Activated naive CD8-positive, alpha-beta T cell treated with anti-CD3 and anti-CD28 coated beads for 36 hours (primary cell): ENCODE results near the gene ARID5B. TPM values are rescaled to one million over a fixed set of nuclear protein-coding genes. Genes with fewer than 3 reads are reported as not detected.

Source experiments
- DNase-seq: peaks from one replicate; pipeline ENCODE4 v3.0.0; 2021
- H3K27ac Mint-ChIP-seq: one replicate; pipeline ENCODE4 v1.8.0; 2022; ENCODE audit warnings: mild to moderate bottlenecking, moderate library complexity, mixed read lengths
- H3K27me3 Mint-ChIP-seq: one replicate; pipeline ENCODE4 v1.8.0; 2022; ENCODE audit warnings: mild to moderate bottlenecking, mixed read lengths
- H3K36me3 Mint-ChIP-seq: one replicate; pipeline ENCODE4 v1.8.0; 2021; ENCODE audit warnings: mild to moderate bottlenecking, mixed read lengths
- H3K4me1 Mint-ChIP-seq: one replicate; pipeline ENCODE4 v1.8.0; 2021; ENCODE audit warnings: mixed read lengths
- H3K4me3 Mint-ChIP-seq: one replicate; pipeline ENCODE4 v1.8.0; 2022; ENCODE audit warnings: mild to moderate bottlenecking, moderate library complexity, mixed read lengths
- H3K9me3 Mint-ChIP-seq: one replicate; pipeline ENCODE4 v1.8.0; 2022; ENCODE audit warnings: mixed read lengths
- total RNA-seq, 2 experiments: library from RNA; stranded (reverse); gene quantifications; one replicate each; pipeline ENCODE4 v1.2.3, GENCODE V29; 2021

ARID5B gene
- total RNA-seq, 2 experiments from 2014 or later, result 16.5 to 17.1 TPM

GRCh38 chr10:62098278-62099121 lies 197.0 kb downstream of the ARID5B start:
- peaks cover 7% of the 10 kb centered on the region for H3K4me1 Mint-ChIP-seq
- H3K9me3 Mint-ChIP-seq, result peaks cover 4% of the 10 kb centered on the region
- H3K27me3 Mint-ChIP-seq, result no peaks in the 10 kb centered on the region
- no peak for DNase-seq
- no peak overlapping the region for H3K27ac Mint-ChIP-seq
- no peak overlapping the region for H3K4me3 Mint-ChIP-seq
- H3K36me3 Mint-ChIP-seq, result peaks cover 35% of the 10 kb centered on the region

GRCh38 chr10:62099299-62099698 lies 197.8 kb downstream of the ARID5B start:
- H3K9me3 Mint-ChIP-seq, result peaks cover 4% of the 10 kb centered on the region
- H3K4me3 Mint-ChIP-seq, result no peak overlapping the region
- peaks cover 7% of the 10 kb centered on the region for H3K4me1 Mint-ChIP-seq
- peaks cover 28% of the 10 kb centered on the region for H3K36me3 Mint-ChIP-seq
- no peaks in the 10 kb centered on the region for H3K27me3 Mint-ChIP-seq
- H3K27ac Mint-ChIP-seq, result no peak overlapping the region
- DNase-seq, result no peak

- Mint-ChIP-seq H3K27ac (no peak overlapping the region), H3K36me3 (peaks cover 1% of the 10 kb centered on the region), H3K9me3 (peaks cover 1% of the 10 kb centered on the region), H3K27me3 (no peaks in the 10 kb centered on the region), H3K4me3 (no peak overlapping the region), H3K4me1 (peaks cover 14% of the 10 kb centered on the region)
- DNase-seq, result no peak
Observed at GRCh38 chr10:62103857-62104256, 202.4 kb downstream of the ARID5B start.

- no peak overlapping the region for H3K27ac Mint-ChIP-seq
- H3K36me3 Mint-ChIP-seq, result no peaks in the 10 kb centered on the region
- no peaks in the 10 kb centered on the region for H3K27me3 Mint-ChIP-seq
- H3K4me1 Mint-ChIP-seq, result peaks cover 28% of the 10 kb centered on the region
- DNase-seq, result no peak
- peaks cover 1% of the 10 kb centered on the region for H3K9me3 Mint-ChIP-seq
- H3K4me3 Mint-ChIP-seq, result no peak overlapping the region
Observed at GRCh38 chr10:62106929-62107519, 205.5 kb downstream of the ARID5B start.

GRCh38 chr10:62108759-62109586 lies 207.5 kb downstream of the ARID5B start:
- Mint-ChIP-seq H3K4me1 (peaks cover 28% of the 10 kb centered on the region), H3K9me3 (peaks cover 1% of the 10 kb centered on the region), H3K36me3 (no peaks in the 10 kb centered on the region), H3K27ac (no peak overlapping the region), H3K4me3 (no peak overlapping the region), H3K27me3 (no peaks in the 10 kb centered on the region)
- no peak for DNase-seq

- DNase-seq, result no peak
- Mint-ChIP-seq H3K36me3 (no peaks in the 10 kb centered on the region), H3K27ac (peak overlapping the region; percentile 13), H3K4me1 (peaks cover 28% of the 10 kb centered on the region), H3K27me3 (no peaks in the 10 kb centered on the region), H3K4me3 (no peak overlapping the region), H3K9me3 (peaks cover 1% of the 10 kb centered on the region)
Observed at GRCh38 chr10:62109587-62110293, 208.2 kb downstream of the ARID5B start.

GRCh38 chr10:62112300-62112699 lies 210.8 kb downstream of the ARID5B start:
- H3K27ac Mint-ChIP-seq, result no peak overlapping the region
- DNase-seq, result no peak
- H3K36me3 Mint-ChIP-seq, result no peaks in the 10 kb centered on the region
- no peaks in the 10 kb centered on the region for H3K27me3 Mint-ChIP-seq
- H3K4me1 Mint-ChIP-seq, result peaks cover 19% of the 10 kb centered on the region
- peaks cover 1% of the 10 kb centered on the region for H3K9me3 Mint-ChIP-seq
- no peak overlapping the region for H3K4me3 Mint-ChIP-seq

- H3K9me3 Mint-ChIP-seq, result peaks cover 1% of the 10 kb centered on the region
- peaks cover 19% of the 10 kb centered on the region for H3K4me1 Mint-ChIP-seq
- no peaks in the 10 kb centered on the region for H3K36me3 Mint-ChIP-seq
- no peak overlapping the region for H3K27ac Mint-ChIP-seq
- H3K27me3 Mint-ChIP-seq, result no peaks in the 10 kb centered on the region
- no peak overlapping the region for H3K4me3 Mint-ChIP-seq
- no peak for DNase-seq
Observed at GRCh38 chr10:62112963-62113362, 211.5 kb downstream of the ARID5B start.

- Mint-ChIP-seq H3K36me3 (no peaks in the 10 kb centered on the region), H3K27ac (no peak overlapping the region), H3K9me3 (peaks cover under 1% of the 10 kb centered on the region), H3K27me3 (no peaks in the 10 kb centered on the region), H3K4me1 (peaks cover 15% of the 10 kb centered on the region), H3K4me3 (peak overlapping the region; percentile 8)
- DNase-seq, result no peak
Observed at GRCh38 chr10:62113680-62114079, 212.2 kb downstream of the ARID5B start.

GRCh38 chr10:62115321-62115720 lies 213.8 kb downstream of the ARID5B start:
- no peaks in the 10 kb centered on the region for H3K27me3 Mint-ChIP-seq
- no peak overlapping the region for H3K27ac Mint-ChIP-seq
- H3K4me3 Mint-ChIP-seq, result no peak overlapping the region
- H3K36me3 Mint-ChIP-seq, result peaks cover 4% of the 10 kb centered on the region
- peaks cover 2% of the 10 kb centered on the region for H3K9me3 Mint-ChIP-seq
- H3K4me1 Mint-ChIP-seq, result peaks cover 3% of the 10 kb centered on the region
- DNase-seq, result no peak

- H3K27ac Mint-ChIP-seq, result no peak overlapping the region
- H3K4me3 Mint-ChIP-seq, result no peak overlapping the region
- no peak for DNase-seq
- H3K9me3 Mint-ChIP-seq, result peaks cover 2% of the 10 kb centered on the region
- peaks cover 4% of the 10 kb centered on the region for H3K36me3 Mint-ChIP-seq
- no peaks in the 10 kb centered on the region for H3K27me3 Mint-ChIP-seq
- peaks cover 2% of the 10 kb centered on the region for H3K4me1 Mint-ChIP-seq
Observed at GRCh38 chr10:62115842-62116241, 214.3 kb downstream of the ARID5B start.

- H3K27ac Mint-ChIP-seq, result no peak overlapping the region
- DNase-seq, result no peak
- no peaks in the 10 kb centered on the region for H3K27me3 Mint-ChIP-seq
- no peak overlapping the region for H3K4me3 Mint-ChIP-seq
- H3K4me1 Mint-ChIP-seq, result peaks cover 10% of the 10 kb centered on the region
- peaks cover 4% of the 10 kb centered on the region for H3K36me3 Mint-ChIP-seq
- peaks cover 7% of the 10 kb centered on the region for H3K9me3 Mint-ChIP-seq
Observed at GRCh38 chr10:62116896-62117295, 215.4 kb downstream of the ARID5B start.

GRCh38 chr10:62121187-62121530 lies 219.7 kb downstream of the ARID5B start:
- Mint-ChIP-seq H3K4me3 (no peak overlapping the region), H3K36me3 (peaks cover 5% of the 10 kb centered on the region), H3K9me3 (peaks cover 19% of the 10 kb centered on the region), H3K4me1 (peaks cover 10% of the 10 kb centered on the region), H3K27ac (peak overlapping the region; percentile 2), H3K27me3 (no peaks in the 10 kb centered on the region)
- DNase-seq, result no peak

- Mint-ChIP-seq H3K9me3 (peaks cover 17% of the 10 kb centered on the region), H3K27ac (no peak overlapping the region), H3K27me3 (no peaks in the 10 kb centered on the region), H3K36me3 (peaks cover 10% of the 10 kb centered on the region), H3K4me3 (no peak overlapping the region), H3K4me1 (peaks cover 3% of the 10 kb centered on the region)
- no peak for DNase-seq
Observed at GRCh38 chr10:62127975-62128374, 226.5 kb downstream of the ARID5B start.

GRCh38 chr10:62130948-62131347 lies 229.4 kb downstream of the ARID5B start:
- peaks cover 15% of the 10 kb centered on the region for H3K9me3 Mint-ChIP-seq

More at GRCh38 chr10:62130948-62131347, 229.4 kb downstream of the ARID5B start:
- no peak for DNase-seq
- Mint-ChIP-seq H3K4me3 (no peak overlapping the region), H3K27me3 (no peaks in the 10 kb centered on the region), H3K36me3 (peaks cover 12% of the 10 kb centered on the region), H3K4me1 (peaks cover 6% of the 10 kb centered on the region), H3K27ac (no peak overlapping the region)
